A549 treated with RU486 at 1 μM for 4 hours (cell line): ENCODE results near the gene LY6G5C. TPM values are rescaled to one million over a fixed set of nuclear protein-coding genes. Genes with fewer than 3 reads are reported as not detected.

Experiments
- total RNA-seq: library from RNA; stranded (reverse); fragments of 200-300 nt; extraction: Qiagen RNA extraction; gene quantifications from 5 replicates; pipeline ENCODE4 v1.2.3, GENCODE V29; 2022; ENCODE audit warnings: low read depth

LY6G5C gene, protein sequence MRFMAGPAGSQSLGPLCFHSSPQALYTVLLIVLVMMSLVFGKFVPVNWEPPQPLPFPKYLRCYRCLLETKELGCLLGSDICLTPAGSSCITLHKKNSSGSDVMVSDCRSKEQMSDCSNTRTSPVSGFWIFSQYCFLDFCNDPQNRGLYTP
- 0.77 to 1.9 TPM (median 1.2 TPM) in 5 replicates for total RNA-seq

DNA sequence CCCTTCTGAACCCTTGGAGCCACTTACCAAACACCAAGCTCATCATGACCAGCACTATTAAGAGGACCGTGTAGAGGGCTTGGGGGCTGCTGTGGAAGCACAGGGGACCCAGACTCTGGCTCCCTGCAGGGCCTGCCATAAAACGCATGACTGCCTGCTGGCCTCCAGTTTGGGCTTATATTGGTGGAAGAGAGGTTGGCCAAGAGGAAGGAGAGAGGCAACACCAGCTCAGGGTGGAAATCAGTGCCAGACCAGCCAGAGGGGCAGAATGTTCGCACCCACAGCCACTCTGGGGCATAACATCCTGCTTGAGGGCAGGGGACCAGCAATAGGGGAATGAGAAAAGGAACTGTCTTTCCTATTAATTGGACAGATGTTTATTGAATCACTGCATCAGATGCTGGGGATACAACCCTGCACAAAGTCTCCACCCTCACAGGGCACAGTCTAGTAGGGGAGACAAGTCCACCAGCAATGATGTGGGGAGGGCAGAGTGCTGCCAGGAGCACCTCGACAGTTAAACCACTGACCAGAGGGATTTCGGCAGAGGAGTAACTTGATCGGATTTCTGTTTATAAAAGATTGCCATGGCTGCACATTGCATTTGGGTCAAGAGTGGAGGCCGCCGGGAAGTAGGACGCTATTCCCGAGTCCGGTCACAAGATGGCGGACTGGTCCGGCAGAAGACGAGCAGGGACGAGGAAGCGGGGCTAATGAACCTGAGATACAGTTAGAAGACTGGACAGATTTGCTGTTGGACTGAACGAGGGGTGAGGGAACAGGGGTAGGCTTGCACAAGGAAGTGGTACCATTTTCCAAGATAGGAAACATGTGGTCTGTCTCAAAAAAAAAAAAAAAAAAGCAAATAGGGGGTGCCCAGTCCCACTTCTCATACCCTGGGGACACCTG is at the start of gene LY6G5C:
TSS of gene LY6G5C (minus strand) at position 842 of the 909 bp plus-strand sequence. CDS start at position 148, 694 bp downstream.

DNA sequence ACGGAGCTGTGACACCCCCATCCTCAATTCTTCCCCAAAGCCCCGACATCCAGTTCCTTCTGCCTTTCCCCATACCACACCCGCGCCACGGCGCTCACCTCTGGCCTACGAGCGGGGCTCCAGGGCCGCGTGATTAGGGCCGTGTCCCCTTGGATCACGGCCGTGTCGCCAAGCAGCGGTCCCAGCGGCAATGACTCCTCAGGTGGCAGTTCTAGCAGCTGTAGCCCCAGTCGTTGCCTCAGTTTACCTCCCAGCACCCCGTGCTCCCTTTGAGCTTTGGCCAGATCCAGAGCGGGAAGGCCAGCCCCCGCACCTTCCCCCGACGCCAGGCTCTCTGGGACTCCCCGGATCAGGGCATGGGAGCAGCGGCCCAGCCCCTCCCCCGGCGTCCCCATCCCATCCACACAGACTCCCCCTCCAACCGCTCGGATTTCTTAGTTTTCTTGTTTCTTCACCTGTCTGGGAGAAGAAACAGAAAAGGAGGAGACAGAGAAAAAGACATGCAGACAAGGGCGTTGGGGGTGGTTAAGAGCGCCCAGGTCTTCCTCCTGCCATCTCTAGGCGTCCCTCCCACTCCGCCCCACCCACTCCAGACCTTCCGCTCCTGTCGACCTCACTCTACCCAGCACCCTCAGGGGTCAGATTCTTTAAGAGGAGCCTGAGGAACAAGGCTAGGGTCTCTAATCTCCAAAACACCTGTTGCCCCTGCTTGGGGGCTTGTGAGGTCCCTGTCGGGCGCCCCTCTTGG is 48.1 kb upstream of the LY6G5C start, which contains the start of gene DDAH2:
TSS of gene DDAH2 (minus strand) at position 533 of the 748 bp plus-strand sequence. CDS start at position 395, 138 bp downstream.

DNA sequence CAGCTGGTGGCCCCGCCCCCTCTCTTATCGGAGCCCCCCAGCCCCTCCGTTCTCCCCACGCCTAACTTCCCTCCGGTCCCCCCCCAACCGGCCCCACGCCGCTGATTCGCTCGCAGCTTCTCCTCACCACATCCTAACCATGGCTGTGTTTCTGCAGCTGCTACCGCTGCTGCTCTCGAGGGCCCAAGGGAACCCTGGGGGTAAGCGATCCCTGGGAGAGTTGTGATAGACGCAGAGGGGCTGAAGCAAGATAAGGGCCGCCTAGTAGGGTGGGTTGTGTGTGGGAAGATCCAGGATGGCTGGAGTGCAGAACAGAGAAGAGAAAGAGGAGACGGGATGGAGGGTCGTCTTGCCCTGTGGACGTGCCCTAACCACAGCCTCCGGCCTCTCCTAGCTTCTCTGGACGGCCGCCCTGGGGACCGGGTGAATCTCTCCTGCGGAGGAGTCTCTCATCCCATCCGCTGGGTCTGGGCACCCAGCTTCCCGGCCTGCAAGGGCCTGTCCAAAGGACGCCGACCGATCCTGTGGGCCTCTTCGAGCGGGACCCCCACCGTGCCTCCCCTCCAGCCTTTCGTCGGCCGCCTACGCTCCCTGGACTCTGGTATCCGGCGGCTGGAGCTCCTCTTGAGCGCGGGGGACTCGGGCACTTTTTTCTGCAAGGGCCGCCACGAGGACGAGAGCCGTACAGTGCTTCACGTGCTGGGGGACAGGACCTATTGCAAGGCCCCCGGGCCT is 42.5 kb upstream of the LY6G5C start, which contains the start of gene MPIG6B:
TSS of gene MPIG6B (plus strand) at position 129 of the 735 bp plus-strand sequence. CDS start at position 140, 11 bp downstream.

DNA sequence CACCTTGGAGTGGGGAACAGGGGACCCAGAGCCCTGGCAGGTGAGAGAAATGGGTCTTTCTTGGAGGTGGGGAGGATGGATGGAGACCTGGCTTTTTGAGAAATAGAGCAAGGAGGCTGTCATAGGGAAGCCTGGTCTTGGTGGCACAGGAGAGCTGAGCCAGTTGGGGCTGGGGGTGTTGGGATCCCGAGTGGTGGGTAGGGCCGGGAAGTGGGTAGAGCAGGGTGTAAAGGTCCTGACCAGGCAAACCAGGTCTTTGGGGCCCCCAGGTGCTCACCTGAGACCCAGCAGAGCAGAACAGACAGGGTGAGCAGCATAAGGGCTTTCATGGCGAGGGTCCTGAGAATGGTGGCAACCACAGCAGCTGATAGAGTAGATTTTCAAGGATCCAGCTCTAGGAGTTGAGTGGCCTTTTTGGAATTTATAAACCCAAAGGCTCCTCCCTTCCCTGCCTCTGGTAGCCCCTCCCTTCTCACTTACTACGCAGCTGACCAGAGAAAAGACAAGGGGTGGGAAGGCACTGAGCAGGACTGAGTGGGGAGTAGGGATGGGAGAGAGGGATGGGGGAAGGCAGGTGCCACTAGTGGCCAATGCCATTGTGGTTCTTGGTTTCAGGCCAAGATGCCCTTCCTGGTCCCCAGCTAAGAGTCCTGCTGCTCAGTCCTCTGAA is 40.6 kb upstream of the LY6G5C start, which contains the start of gene LY6G6C:
TSS of gene LY6G6C (minus strand) at position 396 of the 670 bp plus-strand sequence. CDS start at position 329, 67 bp downstream.

DNA sequence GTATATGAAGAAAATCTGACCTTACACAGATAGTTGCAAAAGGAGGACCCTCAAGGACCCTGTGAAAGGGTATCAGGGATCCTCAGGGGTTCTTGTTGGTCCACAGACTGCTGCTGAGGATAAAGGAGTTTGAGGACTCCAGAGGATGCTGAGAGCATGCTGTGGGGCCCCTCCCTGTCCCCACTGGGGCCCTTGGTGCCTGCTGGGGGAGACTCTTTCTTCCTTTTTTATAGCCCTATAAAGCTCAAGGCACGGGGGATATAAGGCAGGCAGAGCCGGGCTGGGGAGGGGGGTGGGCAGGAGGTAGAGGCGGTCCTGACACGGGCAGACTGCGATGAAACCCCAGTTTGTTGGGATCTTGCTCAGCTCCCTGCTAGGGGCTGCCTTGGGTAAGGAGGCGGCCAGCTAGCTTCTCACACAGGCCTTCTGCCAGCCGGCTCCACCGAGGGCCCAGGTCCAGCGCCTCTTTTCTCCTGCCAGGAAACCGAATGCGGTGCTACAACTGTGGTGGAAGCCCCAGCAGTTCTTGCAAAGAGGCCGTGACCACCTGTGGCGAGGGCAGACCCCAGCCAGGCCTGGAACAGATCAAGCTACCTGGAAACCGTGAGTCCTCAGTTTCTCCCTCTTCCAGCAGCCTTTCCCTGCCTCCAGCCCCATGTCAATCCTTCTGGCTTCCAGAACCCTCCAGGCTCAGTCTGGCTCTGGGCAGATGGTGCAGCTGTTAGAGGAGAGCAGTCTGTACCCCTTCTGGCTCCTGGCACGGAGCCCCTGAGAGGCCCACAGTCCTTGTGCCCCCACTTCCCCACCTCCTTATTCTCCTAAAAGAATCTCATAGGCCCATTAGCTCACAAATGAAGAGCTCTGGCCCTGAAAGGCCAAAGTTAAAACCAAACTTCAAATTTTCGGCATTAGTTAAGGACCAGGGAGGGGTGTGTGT is 34.4 kb upstream of the LY6G5C start, which contains the start of gene LY6G6D:
TSS of gene LY6G6D (plus strand) at position 327 of the 937 bp plus-strand sequence. CDS start at position 335, 8 bp downstream.

DNA sequence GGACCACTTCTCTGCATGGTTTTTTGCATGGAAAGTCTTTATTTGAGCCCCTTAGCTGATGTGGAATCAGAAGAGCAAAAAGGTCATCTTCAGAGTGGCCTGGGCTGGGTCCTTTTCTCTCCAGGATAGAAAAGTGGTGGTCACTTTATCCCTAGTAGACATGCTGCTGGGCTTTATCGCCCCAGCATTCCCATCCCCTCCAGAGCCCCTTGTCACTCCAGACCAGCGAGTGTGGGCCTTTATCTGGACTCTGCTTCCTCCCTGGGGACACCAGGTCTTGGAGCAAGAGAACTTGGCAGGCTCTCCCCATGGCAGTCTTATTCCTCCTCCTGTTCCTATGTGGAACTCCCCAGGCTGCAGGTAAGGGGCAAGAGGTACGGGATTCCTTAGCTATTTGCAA is 25.7 kb upstream of the LY6G5C start, which contains the start of gene LY6G6F:
TSS of gene LY6G6F (plus strand) at position 268 of the 400 bp plus-strand sequence. CDS start at position 309, 41 bp downstream.

DNA sequence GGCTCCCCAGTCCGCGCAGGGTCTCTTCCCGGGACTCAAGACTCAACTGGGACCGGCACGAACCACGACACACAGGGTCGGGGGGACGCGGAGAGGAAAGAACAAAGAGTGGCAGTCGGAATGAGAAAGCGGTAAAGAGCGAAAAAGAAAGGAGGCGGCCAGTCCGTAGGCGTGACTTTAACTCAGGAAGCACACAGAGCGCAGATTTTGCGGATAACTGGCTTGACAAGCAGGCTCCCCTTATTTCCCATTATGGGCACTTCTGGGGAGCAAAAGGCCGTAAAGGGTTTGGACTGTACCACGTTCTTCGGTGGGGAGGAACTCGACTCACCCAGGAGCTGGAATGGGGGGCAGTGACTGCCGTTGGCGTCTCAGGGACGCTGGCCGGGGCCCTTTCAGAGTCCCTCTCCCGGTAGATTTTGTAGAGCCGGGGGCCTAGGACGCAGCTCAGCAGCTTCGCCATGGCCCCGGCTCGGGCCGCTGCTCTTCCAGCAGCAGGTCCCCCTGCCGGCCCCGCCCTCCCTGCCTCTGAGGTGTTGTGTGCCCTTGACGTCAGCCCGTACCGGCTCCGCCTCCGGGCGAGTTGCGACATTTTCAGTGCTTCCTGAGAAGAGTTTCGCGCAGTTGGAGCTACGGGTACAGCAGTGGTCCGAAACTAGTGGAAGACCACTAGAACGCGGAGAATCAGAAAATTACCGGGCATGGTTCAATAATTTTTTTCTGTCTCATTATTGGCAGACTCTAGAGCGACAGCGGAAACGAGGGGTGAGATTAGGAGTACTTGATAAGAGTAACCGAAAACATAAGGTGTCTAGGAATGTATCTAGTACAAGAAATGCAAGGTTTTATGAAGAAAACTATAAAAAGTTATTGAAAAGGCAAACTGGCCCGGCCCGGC is 22.2 kb upstream of the LY6G5C start, which contains the start of gene ABHD16A:
TSS of gene ABHD16A (minus strand) at position 506 of the 898 bp plus-strand sequence. CDS start at position 463, 43 bp downstream.

DNA sequence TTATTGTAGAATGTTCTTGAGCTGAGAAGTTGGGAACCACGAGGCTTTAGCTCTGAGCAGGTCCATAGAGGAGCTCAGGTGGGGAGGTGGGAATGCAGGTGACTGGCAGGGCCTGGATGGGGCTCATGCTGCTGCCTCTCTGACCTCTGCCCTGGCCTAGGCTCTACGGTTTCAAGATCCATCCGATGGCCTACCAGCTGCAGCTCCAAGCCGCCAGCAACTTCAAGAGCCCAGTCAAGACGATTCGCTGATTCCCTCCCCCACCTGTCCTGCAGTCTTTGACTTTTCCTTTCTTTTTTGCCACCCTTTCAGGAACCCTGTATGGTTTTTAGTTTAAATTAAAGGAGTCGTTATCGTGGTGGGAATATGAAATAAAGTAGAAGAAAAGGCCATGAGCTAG is 11.2 kb downstream of the LY6G5C start, which contains the start of gene LY6G5B:
TSS of gene LY6G5B (plus strand) at position 301 of the 400 bp plus-strand sequence. CDS start 975 bp downstream, outside the sequence.

DNA sequence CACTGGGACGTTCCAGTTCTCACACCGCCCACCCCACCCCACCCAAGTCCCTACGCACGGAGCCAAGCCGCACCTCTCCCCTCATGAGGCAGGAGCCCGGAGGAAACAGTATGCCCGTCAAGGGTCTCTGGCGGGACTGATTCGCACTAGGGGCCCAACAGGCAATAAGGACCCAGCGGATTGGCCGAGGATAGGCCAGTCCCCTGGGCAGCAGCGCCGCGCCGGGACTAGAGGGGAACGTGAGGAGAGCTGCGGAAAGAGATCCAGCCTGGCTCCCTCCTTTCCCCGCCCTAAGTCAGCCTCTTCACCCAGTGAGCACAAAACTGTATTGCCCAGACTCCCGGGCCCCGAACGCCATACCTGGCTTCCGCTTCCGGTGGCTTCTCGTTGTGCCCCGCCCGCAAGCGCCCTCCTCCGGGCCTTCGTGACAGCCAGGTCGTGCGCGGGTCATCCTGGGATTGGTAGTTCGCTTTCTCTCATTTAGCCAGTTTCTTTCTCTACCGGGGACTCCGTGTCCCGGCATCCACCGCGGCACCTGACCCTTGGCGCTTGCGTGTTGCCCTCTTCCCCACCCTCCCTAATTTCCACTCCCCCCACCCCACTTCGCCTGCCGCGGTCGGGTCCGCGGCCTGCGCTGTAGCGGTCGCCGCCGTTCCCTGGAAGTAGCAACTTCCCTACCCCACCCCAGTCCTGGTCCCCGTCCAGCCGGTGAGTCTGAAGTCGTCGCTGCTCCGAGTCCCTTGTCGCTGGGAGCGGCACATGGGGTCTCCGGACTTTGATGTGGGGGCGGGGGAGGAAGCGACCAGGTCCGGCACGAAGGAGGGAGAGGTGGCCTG is 15.1 kb downstream of the LY6G5C start, which contains the start of gene CSNK2B:
TSS of gene CSNK2B (plus strand) at position 580 of the 836 bp plus-strand sequence. CDS start 752 bp downstream, outside the sequence.

DNA sequence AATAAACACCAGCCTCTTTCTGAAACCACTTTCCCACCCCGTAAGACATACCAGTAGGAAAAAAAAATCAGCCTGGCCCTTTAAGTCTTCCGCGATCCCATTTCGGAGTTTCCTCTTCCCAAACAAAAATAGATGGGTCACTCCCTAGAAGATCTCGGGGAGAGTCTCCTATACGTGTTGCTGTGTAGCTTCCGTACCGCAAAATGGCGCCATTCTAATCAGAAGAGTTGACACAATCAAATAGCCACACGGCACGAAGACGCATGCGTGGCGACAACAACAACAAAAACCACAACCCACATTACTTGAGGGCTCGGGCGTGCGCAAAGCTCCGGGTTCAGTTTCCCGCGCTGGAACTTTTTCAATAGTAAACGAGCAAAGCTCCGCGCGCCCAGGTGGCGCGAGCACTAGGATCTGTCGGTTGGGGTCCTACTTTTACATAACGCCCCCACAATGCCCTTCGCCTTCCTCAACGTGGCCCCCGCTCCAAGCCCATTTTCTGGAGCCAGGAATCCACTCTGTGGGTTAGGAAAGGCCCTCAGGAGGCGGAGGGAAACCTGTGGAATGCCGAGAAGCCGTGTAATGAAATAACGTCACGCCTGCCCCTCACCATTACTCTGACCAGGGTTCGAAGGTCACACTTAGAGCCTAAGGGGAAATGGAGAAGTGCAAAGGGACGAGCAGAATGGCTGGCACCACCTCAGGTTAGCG is 15.9 kb downstream of the LY6G5C start, which contains the start of gene GPANK1:
TSS of gene GPANK1 (minus strand) at position 208 of the 711 bp plus-strand sequence. CDS start 519 bp downstream, outside the sequence.

DNA sequence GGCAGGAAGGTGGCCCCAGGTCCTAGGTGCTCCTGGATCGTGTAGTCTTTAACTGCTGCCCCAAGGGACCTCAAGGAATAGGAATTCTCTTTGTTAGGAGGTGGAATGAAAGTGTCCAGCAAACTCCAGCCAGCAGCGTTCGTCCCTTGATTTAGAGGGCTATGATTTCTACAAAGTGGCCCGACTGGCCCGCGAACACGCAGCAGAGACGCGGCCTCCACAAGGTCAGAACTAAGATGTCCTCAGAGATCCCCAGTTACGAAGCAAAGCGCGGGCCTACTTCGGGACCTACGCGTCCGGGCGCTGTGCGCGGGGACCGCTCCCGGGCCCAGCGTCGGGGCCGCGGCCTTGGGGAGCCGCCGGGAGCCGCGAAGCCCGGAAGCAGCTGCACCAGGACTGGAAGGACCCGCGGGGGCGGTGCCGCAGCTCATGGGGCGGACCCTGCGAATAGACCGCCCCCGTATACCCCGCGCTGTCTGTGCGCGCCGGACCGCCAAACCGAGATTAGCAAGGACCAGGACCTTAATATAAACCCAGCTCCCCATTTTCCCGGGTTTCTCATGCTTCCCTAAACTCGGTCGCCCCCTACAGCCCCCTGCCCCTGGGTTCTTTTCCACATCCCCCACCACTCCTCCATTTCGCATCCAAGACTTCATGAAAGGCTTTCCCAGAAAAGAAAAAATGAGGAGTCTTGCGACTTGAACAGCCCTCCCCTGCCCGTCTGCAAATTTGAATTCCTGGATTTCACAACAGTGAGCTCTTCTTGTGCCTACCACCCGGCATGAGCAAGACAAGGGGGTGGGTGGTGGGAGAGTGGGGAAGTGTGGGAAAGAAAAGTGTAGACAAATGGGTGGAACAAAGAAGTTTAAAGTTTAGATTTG is 20.2 kb downstream of the LY6G5C start, which contains the start of gene C6orf47:
TSS of gene C6orf47 (minus strand) at position 398 of the 881 bp plus-strand sequence. CDS start 831 bp downstream, outside the sequence.

DNA sequence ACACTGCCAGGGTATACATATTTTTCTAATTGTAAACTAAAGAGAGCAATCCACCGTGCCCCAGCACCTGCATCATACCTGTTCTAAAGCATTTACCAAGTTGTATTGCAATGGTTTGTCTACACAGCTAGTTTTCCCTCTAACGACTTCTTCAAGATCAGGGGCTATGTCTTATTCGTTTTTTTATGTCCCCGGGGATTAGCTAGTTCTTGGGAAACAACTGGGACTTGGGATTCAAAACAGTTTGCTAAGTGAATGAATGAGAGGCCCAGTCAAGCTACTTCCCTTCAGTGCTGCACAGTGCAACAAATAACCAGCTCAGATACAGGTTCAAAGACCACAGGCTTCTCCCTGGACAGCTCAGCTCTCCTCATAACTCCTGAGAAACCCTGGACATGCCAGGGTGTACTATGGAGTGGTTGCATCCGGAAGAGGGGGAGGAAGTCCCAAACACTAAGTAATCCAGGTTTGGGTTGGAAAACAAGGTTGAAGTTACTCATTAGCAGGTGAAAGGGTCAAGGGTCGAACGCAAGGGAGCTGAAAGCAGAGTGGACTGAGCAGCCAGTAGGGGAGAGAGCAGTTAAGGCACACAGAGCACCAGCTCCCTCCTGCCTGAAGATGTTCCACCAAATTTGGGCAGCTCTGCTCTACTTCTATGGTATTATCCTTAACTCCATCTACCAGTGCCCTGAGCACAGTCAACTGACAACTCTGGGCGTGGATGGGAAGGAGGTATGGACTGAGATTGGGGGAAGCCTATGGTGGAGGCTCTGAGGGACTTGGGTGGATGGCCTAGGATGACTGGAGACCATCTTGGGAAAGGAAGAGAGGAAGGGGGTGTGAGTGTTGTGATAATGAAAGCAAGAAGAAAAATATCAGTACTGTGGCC is 25.3 kb downstream of the LY6G5C start, which contains the start of gene APOM:
TSS of gene APOM (plus strand) at position 546 of the 889 bp plus-strand sequence. CDS start at position 619, 73 bp downstream.

